Daoy (cell line): ENCODE data around the gene RBPJ. TPM values are rescaled to one million over a fixed set of nuclear protein-coding genes. Genes with fewer than 3 reads are reported as not detected.
"Not testable (repeated sequence)": the region's sequence is repeated elsewhere in the genome, so short reads cannot be mapped to it uniquely, and the experiment has no call there.

ENCODE experiments used
- DNase-seq: peaks from one replicate; pipeline ENCODE4 v3.0.0-alpha.2; 2015; ENCODE audit warnings: low read depth
- total RNA-seq: library from RNA; depleted of rRNA; stranded (reverse); fragments of >200 nt; shearing (Covaris generic); gene quantifications from 2 replicates; pipeline ENCODE4 v1.2.3, GENCODE V29; 2014

Gene RBPJ
- total RNA-seq, 1 experiment from 2014 or later = 33.9 TPM

DNA sequence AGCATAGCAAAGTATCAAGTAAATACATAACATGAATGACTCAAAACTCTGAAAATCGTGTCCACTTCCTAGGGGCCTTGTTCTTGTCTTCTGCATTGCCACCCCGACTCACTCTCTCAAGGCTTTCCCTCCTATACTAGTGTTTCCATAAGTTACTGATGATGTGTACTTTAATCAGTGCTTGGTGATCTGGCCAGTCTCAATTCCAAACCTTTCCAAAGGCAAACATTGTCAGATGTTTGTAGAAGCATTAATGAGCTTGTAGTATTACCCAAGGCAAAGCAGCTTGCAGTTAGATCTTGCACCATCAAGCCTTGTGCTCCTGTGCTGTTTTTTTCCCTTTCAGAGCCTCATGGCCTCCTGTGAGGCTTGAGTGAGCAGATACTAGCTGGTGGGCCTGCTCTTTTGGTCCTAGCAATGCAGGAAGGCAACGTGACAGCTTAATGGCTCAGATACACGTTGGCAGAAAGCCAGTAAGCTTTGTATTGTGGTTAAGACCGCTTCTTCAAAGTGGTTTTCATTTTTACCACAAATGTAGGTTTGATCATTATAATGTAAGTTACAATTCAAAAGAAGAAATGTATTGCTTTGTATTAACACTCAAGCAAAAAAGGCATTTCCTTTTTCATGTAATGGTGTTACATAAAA lies 51.8 kb downstream of the RBPJ start:
- DNase-seq = peak; percentile 48

DNA sequence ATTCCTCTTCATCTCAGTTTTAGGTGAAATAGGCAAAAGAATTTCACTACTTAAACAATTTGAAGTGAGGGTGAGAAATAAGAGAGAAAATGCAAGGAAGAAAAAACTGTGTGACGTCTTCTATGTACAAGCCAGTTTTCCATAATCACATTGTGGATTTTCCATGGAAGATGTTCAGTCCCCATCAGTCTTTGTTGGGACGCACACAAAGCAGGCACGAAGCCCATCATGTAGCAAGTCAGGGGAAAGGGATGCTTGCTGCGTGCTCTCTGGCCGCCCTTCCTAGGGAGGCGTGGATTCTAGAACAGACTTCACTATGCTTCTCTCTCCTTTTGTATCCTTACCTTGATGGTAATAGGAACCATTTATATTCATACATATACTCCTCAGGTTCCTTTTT lies 54.7 kb downstream of the RBPJ start:
- DNase-seq = no peak

DNA sequence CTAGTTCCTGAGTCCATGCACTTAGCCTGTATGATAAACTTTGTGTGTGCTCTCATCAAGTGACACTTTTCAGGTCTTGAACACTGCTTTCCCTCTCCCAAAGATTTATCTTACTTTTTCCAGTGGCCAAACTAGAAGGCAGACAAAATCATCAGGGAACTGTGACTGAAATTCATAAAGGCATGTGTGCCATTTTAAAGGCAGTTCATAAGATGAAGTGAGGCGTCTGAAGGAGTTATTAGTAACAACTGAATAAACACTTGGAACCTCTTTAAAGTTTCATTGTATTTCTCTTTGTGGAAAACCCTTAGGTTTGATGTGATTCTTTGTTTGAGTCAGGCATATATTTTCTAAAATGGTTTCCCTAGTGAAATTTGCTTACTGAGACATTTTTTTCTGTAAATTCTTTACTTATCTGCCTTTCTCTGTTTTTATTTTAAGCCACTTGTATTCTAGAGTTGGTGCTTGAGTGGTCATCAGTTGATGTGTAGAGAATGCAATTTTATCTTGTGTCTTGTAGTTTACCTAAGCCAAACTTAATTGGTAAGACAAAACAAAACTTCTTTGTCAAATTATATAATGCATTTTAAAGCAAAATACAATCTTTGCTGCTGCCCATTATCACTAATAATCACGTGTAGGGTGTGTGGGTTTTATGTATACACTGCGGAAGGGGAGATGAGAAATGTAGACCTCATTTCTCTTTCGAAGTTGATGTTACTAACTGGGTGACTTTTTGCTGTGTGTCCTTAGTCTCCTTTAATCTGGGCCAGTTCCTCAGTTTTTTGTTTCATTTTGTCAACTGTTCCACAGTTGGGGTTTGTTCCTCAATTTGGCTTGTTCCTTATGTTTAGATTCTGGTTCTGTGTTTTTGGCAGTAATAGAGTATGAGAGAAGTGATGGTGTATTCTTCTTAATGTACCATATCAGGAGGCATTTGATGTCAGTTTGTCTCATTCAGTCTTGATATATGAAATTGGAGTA lies 56.8 kb downstream of the RBPJ start:
- DNase-seq = no peak

DNA sequence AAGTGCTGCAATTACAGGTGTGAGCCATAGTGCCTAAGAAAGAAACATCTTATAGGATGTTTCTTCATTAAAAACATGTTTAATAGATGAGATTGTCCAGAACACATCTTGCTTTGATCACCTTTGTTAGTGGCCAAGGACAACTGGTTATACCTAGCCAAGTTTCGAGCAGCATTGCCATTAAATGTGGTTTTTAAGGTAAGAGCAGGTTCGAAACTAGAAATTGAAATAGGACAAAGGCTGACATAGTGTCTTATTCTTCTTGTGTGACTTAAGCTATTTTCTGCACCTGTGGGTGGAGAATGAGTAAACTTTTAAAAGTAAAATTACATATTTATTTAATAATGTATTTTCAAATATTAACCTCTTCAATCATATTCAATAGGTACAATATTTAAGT lies 59.0 kb downstream of the RBPJ start:
- no peak for DNase-seq

DNA sequence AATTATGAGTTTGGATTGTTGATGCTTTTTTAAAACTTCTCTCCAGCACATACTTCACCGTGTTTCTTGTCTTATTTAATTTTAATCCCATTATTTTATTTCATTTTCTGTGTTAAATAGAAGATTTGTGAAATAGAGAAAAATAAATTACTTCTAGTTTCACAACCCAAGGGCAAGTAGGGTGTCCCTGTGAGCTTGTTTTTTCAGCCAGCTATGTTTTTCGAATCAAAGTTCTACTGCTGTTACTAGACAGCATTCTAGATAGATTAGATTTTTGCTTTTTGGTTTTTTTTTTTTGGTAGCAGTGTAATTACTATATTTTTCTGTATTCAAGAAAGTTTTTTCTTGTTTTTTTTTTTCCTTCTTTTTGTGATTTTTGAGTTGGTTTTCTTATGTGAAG lies 59.9 kb downstream of the RBPJ start:
- DNase-seq = no peak

DNA sequence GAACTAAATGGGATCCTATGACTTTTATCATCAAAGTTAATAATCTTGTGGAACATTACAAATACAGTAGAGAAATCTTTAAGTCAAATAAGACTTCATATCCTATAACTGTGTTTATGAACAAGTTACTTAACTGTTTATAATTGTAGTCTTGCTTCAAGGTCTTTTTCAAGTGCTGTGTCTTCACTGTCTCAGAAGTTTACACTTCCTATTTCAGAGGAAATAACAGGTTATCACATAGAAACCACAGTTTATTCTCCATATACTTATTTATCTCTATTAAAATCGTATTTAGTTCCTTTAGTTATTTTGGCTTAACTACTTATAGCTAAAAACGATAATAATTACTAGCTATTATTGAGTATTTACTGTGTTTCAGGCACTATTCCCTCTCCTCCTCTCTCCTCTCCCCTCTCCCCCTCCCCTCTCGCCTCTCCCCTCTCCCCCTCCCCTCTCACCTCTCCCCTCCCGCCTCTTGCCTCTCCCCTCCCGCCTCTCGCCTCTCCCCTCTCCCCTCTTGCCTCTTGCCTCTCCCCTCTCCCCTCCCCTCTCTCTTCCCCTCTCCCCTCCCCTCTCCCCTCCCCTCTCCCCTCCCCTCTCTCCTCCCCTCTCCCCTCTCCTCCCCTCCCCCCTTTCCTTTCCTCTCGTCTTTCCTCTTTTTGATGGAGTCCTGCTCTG lies 63.7 kb downstream of the RBPJ start:
- DNase-seq = no peak

DNA sequence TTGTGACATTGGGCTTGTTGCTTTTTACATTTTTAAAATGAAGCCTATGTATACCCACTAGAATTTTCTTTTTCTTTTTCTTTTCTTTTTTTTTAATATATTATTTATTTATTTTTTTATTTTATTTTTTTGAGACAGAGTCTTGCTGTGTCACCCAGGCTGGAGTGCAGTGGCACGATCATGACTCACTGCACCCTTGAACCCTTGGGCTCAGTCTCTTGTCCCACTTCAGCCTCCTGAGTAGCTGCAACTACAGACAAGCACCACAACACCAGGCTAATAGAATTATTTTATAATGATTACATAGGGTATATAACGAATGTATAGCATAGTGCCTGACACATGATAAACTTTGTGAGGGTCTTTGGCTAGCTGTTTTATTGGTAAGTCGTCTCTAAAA lies 64.9 kb downstream of the RBPJ start:
- DNase-seq = no peak

DNA sequence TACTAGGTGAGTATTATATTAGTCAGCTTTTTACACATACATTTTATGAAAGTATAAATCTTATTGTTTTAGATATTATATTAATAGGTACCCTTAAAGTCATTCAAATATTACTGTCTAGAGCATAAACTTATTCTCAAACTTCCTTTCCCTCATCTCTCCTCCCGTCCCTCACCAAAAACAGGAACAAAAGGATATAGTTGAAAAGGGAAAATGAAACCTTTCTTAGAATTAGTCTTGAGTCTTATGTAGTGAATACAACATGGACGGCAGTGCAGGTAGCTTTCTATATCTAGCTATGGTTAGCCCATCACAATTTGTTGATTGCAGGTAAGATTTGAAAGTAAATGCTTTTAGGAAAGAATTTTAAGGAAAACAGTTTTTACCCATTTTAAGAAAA lies 65.6 kb downstream of the RBPJ start:
- DNase-seq = no peak

DNA sequence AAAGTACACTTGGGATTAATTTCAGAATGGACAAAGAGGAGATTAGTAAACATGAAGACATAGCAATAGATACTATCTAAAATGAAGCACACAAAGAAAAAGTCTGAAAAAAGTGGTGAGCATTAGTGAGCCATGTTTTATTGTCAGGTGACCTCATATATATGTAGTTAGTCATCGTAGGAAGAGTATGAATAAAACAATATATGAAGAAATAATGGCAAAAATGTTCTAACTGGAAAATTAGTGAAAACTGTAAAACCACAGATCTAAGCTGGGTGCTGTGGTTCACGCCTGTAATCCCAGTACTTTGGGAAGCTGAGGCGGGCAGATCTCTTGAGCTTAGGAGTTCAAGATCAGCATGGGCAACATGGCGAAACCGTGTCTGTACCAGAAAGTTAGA lies 67.9 kb downstream of the RBPJ start:
- no peak for DNase-seq

DNA sequence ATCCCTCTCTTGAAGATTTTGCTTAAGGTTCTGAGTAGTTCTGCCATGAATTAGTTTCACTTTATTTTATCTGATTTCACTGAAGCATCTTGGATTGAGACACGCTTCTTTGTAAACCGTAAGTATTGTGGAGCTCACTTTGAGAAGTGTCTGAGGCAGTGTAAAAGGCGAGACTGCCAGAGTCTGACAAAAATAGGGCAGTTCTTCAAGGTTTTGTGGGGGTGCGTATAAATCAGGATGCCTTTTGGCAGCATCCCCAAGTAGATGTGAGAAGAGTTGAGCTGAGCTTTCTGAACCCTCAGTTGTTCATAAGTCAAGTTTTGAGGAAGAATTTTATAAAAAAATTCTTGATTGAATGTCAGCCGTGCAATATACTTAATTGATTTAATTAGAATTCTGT lies 76.3 kb downstream of the RBPJ start:
- DNase-seq = no peak

DNA sequence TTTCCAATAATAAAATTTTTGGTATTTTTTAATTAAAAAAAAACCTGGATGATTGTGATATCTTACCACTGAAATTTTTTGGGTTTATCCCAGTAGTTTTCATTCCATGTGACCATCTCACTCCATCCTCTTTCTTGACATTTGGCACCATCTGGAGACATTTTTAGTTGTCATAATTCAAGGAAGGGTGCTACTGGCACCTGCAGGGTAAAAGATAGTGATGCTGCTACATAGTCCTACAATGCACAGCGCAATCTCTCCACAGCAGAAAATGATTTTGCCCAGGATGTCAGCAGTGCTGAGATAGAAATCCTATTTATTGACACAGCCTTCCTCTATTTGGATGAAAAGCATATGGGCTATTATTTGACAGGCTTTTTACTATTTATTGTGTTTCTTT lies 79.3 kb downstream of the RBPJ start:
- DNase-seq = no peak

DNA sequence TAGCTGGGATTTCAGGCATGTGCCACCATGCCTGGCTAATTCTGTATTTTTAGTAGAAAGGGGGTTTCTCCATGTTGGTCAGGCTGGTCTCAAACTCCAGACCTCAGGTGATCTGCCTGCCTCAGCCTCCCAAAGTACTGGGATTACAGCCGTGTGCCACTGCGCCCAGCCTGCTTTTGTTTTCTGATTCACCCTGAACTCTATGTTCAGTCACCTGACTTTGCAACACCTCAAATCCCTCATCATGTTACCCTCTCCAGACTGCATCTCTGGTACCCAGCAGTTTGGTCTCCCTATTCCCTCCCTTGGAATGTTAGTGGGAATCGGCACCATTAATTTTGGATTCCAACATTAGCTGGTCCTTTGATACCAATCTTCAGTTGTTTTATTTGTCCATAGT lies 81.2 kb downstream of the RBPJ start:
- DNase-seq = not testable (repeated sequence)

DNA sequence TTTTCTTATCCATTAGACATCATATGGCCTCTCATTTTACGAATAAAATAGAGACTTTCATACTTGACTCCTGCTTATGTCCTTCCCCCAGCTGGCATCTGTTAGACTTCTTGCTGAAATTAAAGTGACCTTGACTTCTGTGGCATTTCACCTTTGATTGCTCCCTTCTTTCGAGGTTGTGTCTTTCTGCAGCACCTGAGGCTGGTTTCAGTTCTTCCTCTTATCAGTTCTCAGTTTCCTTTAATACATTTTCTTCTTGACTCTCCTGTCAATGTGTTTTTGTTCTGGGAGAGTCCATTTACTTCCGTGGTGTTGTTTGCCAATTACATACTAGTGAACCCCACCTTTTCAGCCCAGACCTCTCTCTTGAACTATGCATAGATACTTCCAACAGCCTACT lies 81.6 kb downstream of the RBPJ start:
- DNase-seq = no peak

DNA sequence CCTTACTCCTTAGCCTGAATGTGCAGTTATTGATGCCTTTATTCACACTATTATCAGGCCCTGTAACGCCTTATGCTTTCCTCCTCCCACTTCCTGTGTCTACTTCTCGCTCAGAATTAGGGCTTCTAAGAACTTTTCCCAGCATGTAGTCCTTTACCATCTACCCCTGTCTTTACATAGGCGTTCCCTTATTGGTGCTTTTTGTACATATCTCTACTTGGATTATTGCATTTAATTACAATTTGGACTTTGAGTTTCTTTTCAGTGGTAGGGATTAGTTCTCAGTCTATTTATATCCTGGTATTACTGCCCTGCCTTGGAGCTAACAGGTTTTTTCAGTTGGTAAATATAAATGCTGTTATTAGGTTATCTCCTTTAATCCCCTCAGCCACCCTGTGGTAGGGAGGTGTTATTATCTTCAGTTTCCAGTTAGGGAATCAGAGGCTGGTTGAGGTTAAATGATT lies 84.0 kb downstream of the RBPJ start:
- DNase-seq = no peak

DNA sequence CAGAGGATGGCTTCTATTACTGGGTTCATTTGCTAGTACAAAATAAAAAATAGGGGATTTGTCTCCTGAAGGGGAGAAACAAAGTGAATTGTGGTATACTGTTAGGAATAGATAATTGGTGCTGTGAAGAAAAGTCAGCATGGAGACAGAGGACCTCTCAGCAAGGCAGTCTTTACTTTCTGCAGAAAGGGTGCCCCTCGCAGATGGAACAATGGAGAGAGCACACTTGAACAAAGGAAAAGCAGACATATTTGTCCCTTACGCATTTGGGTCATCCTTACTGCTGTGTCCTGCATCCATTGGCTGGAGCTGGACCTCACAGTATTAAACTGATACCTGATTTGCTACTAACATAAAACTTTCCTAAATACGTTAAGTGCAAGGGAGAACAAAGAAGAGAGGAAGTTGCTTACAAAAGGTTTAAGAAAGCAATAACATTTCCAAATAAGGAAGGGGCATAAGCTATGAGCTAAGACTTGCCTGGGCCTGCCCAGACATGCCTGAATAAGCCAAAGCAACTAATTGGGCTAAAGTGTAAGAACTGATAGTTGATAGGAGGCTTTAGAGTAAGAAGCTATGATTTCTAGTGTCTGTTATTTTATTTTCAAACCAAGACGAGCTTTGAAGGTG lies 85.6 kb downstream of the RBPJ start:
- DNase-seq = no peak

DNA sequence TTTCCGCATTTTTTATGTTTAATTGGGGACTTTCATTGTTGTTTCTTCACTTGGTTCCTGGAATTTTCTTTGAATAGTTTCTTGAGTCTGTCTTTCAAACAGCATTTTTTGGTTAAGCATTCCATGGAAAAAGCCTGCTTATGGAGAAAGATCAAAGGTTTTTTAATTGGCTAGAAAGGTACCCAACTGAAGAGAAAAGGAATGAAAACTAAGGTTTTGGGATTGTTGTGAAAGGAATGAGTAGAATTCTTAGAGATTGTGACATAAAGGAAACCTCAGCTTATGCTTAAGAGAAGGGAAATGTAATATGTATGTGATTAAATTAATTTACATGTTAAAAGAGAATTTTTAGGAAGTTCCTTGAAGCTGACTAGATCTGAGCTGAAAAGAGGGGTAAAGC lies 86.7 kb downstream of the RBPJ start:
- DNase-seq = no peak

DNA sequence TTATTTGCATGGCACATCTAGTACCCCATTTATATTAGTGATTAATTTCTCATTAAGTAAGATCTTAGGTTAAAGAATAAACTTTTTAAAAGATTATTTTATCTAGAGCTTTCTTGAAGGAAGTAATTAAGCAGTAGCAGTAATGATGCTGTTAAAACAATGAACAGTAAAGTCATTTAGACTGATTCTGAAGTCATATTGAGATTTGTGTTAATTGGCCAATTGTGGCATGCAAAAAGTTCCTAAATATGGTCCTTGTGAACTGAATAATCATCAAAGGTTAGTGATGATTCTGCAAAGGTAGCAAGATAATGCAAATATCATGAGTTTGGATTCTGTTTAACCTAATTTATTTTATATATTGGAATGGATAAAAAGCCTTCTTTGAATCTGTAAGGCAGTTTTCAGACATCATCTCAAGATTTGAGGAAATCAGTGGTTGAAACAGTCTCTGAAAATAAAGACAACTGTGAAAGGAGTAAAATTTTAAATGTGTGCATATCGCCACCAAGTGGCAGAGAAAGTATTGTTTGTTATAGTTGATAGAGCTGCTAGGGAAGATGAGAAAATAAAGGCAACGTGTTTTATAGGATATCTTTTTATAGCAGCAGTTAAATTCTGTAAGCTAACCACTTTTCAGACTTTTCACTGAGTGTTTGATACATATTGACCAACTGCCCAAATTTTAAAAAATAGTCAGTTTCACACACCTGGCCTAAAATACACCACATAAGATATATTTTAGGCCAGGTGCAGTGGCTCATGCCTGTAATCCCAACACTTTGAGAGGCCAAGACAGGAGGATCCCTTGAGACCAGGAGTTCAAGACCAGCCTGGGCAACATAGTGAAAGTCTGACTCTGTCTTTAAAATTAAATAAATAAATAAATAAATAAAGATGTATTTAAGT lies 89.8 kb downstream of the RBPJ start:
- DNase-seq = peak; percentile 37

DNA sequence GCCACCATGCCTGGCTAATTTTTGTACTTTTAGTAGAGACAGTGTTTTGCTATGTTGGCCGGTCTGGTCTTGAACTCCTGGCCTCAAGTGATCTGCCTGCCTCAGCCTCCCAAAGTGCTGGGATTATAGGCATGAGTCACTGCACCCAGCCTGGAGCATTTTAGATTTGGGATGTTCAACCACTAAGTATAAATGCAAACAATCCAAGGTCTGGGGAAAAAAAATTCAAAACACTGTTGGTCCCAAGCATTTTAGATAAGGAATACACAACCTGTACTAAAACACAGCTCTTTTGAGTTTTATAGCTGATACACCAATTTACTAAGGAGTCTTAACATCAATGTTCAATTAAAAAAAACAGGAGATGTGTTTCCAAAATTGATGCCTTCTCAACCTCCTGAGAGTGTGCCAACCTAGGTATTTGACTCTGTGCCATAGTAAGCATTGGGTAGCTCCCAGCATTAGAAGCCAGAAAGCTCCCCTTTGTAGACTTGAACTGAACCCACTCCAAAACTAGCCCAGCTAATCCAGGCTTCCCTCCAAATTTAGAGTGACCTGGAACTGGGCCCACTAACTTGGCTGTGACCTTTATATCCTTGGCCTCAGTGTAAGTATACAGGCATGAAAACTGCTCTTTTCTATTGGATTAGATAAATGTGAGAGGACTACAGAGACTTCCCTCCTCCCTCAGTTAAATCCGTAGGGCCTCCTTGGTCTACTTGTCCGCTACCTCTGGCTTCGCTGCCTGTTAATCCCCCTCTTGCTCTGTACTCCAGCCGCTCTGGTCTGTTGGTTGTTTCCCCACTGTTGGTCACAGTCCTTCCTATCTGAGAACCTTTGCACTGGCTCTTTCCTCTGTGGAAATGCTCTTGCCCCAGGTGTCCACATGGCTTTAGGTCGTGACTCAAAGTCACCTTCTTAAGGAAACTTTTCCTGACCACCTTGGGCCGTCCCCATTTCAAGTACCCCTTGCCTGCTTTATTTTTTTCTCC lies 91.9 kb downstream of the RBPJ start:
- DNase-seq = no peak

DNA sequence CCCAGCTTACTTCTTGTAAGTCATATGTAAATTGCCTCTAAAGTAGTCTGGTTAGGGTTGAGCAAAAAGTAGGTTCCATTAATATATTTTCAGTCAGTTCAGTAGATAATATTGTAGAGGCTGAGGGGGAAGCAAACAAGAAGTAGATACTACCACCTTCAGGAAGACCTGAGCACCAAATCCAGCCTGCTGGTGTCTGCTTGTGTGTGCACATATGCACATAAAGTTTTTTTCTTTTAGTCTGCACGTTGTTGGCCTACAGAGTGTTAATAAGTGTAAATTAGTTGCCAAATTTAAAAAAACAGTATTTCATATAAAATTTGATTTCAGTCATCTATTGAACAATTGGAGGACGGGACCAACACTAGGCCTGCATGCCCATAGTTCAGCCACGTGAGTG lies 92.8 kb downstream of the RBPJ start:
- DNase-seq = no peak

DNA sequence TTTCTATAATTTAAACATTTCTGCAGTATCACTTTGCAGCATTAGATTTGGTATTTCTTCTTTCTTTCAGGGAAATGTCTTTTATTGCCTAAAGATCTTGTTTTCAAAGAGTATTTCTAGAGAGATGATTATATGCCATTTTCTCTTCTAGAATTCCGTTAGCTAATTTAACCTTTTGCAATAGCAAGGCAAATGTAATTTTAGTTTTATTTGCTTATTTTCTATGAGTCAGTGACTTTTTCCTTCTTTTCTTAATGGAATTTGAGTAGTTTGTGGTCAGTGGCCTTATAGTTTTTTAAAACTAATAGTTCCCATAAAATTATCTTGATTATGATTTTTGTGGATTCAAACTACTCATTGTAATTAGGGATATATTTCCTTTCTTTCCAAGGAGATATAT lies 97.3 kb downstream of the RBPJ start:
- DNase-seq = no peak
